Dendritic cell treated with granulocyte-macrophage colony-stimulating factor and Interleukin-4, amounts not matched to agents 40 ng/mL and 50 ng/mL, for 4 days (primary cell): ENCODE measurements around the gene WDR45B.
"Not testable (repeated sequence)": the region's sequence is repeated elsewhere in the genome, so short reads cannot be mapped to it uniquely, and the experiment has no call there.

Experiments
- H3K27ac Mint-ChIP-seq: one replicate; pipeline ENCODE4 v1.8.0; 2022; ENCODE audit warnings: mild to moderate bottlenecking, mixed read lengths
- H3K27me3 Mint-ChIP-seq: one replicate; pipeline ENCODE4 v1.8.0; 2022; ENCODE audit warnings: mild to moderate bottlenecking, mixed read lengths
- H3K36me3 Mint-ChIP-seq: one replicate; pipeline ENCODE4 v1.8.0; 2022; ENCODE audit warnings: low read depth, mixed read lengths
- H3K4me1 Mint-ChIP-seq: one replicate; pipeline ENCODE4 v1.8.0; 2022; ENCODE audit warnings: low read depth, mixed read lengths
- H3K4me3 Mint-ChIP-seq: one replicate; pipeline ENCODE4 v1.8.0; 2022; ENCODE audit warnings: mild to moderate bottlenecking, moderate library complexity, mixed read lengths
- H3K9me3 Mint-ChIP-seq: one replicate; pipeline ENCODE4 v1.8.0; 2022; ENCODE audit warnings: mixed read lengths
- intact Hi-C: fragments of 100-400 bp; cut with micrococcal nuclease; formaldehyde crosslinking; loops from one replicate; pipeline ENCODE4 v1.15.0; 2022

The WDR45B gene

DNA sequence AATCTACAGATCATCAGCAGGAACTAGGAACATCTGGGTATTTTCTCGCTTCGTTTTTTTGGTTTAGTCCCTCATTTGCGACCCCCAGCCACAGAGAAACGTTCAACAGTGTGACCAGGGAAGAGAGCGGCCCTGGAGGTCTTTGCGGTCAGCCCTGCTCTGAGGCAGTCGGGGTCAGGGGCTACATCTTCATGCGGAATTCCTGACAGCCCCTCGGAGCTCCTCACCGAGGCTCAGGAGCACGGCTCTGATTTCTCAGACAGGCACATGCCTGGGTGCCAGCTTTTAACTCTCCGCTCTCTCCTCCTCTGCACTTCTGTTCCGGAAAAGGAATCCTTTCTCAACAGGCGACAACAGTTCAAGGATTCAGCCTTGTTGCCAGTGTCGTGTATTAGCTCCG lies 8.0 kb upstream of the WDR45B start:
- H3K4me1 Mint-ChIP-seq: peaks cover 17% of the 10 kb centered on the region
- no peaks in the 10 kb centered on the region for H3K36me3 Mint-ChIP-seq
- H3K27ac Mint-ChIP-seq: peak overlapping the region; percentile 79
- no peak overlapping the region for H3K4me3 Mint-ChIP-seq
- H3K9me3 Mint-ChIP-seq: no peaks in the 10 kb centered on the region
- no peaks in the 10 kb centered on the region for H3K27me3 Mint-ChIP-seq
- intact Hi-C loops: no loop called here

GRCh38 chr17:82655523-82655922 lies 7.3 kb upstream of the WDR45B start:
- Mint-ChIP-seq H3K27ac (peak overlapping the region; percentile 79), H3K4me3 (no peak overlapping the region), H3K9me3 (no peaks in the 10 kb centered on the region), H3K27me3 (no peaks in the 10 kb centered on the region), H3K4me1 (peaks cover 17% of the 10 kb centered on the region), H3K36me3 (no peaks in the 10 kb centered on the region)
- intact Hi-C loops: no loop called here

DNA sequence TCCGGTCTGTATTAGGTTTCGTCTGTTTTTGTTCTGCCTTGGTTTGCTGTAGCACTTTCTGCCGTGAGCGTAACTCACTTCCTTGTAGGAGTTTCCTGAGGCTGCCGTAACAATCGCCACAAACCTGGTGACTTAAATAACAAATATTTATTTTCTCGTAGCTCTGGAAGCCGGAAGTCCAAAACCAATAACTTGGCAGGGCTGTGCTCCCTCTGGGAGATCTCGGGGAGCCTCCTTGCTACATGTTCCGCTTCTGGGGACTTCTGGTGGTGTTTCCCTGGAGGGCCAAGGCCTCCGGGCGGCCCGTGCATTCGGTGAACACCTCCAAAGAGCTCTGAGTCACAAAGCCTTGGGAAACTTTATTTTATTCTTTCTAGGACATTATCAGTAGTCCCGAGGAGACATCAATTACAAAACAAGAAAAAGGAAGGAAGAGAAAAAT lies 6.8 kb upstream of the WDR45B start:
- H3K27me3 Mint-ChIP-seq: no peaks in the 10 kb centered on the region
- intact Hi-C loops: no loop called here
- peak overlapping the region; percentile 79 for H3K27ac Mint-ChIP-seq
- peaks cover 17% of the 10 kb centered on the region for H3K4me1 Mint-ChIP-seq
- H3K4me3 Mint-ChIP-seq: no peak overlapping the region
- no peaks in the 10 kb centered on the region for H3K36me3 Mint-ChIP-seq
- no peaks in the 10 kb centered on the region for H3K9me3 Mint-ChIP-seq

- H3K9me3 Mint-ChIP-seq, H3K36me3 Mint-ChIP-seq, intact Hi-C loops, H3K4me3 Mint-ChIP-seq, H3K27me3 Mint-ChIP-seq: not testable (repeated sequence)
- Mint-ChIP-seq H3K27ac (peak overlapping the region; percentile 79), H3K4me1 (peaks cover 22% of the 10 kb centered on the region)
Observed at GRCh38 chr17:82654611-82655010, 6.4 kb upstream of the WDR45B start.

DNA sequence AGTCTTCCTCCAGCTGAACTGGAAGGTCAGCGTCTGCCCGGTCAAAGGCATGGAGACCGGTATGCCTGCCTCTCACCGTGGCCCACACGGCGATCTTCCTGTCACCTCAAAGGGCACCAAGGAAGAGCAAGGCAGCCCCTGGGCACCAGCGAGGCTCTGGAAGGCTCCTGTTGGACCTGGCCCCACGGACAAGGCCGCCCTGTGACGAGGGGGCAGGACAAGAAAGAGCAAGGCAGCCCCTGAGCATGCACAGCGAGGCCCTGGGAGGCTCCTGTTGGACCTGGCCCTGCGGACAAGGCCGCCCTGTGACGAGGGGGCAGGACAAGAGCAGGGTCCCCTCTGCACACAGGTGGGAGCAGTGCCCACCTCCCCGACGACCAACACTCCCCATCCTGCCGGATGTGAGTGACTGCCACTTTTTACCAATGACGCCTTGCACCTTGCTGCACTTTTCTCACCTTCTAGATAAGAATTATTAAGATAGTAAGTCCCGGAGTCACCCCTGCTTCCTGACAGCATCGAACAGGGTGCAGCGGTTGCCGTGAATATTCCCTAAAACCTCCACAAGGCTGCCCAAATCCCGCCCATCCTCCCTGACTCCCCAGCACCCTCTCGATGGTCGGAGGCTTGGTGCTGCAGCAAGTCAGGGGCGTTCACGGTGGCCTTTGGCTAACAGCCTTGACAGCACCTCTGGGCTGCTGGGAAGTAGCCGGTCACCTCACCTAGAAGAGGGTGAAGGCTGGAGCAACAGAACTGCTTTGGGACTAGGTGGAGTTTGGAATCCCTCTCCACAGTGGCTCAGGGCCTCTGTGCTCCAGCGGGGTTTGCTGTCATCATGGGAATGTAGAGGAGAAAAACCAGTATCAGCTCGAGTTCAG lies 5.6 kb upstream of the WDR45B start:
- Mint-ChIP-seq H3K4me1 (peaks cover 26% of the 10 kb centered on the region), H3K9me3 (no peaks in the 10 kb centered on the region), H3K4me3 (no peak overlapping the region), H3K27ac (peak overlapping the region; percentile 79), H3K36me3 (no peaks in the 10 kb centered on the region), H3K27me3 (no peaks in the 10 kb centered on the region)
- intact Hi-C loops: no loop called here

- no peaks in the 10 kb centered on the region for H3K27me3 Mint-ChIP-seq
- H3K4me3 Mint-ChIP-seq: no peak overlapping the region
- H3K36me3 Mint-ChIP-seq: peaks cover 9% of the 10 kb centered on the region
- peak overlapping the region; percentile 52 for H3K27ac Mint-ChIP-seq
- H3K4me1 Mint-ChIP-seq: peaks cover 43% of the 10 kb centered on the region
- intact Hi-C loops: no loop called here
- no peaks in the 10 kb centered on the region for H3K9me3 Mint-ChIP-seq
Observed at GRCh38 chr17:82650723-82651122, 2.5 kb upstream of the WDR45B start.

GRCh38 chr17:82649501-82650261 lies 1.4 kb upstream of the WDR45B start:
- Mint-ChIP-seq H3K36me3 (peaks cover 19% of the 10 kb centered on the region), H3K9me3 (no peaks in the 10 kb centered on the region), H3K4me3 (no peak overlapping the region), H3K27me3 (no peaks in the 10 kb centered on the region), H3K4me1 (peaks cover 41% of the 10 kb centered on the region), H3K27ac (peak overlapping the region; percentile 66)
- intact Hi-C loops: loop anchor here (2.0 kb wide), 1 partner anchor 101 kb away; no protein-coding TSS in a partner anchor

GRCh38 chr17:82648742-82649331 lies 593 bp upstream of the WDR45B start:
- intact Hi-C loops: loop anchor here (2.0 kb wide), 1 partner anchor 102 kb away; no protein-coding TSS in a partner anchor
- Mint-ChIP-seq H3K27ac (peak overlapping the region; percentile 66), H3K9me3 (no peaks in the 10 kb centered on the region), H3K36me3 (peaks cover 28% of the 10 kb centered on the region), H3K4me3 (peak overlapping the region; percentile 63), H3K27me3 (no peaks in the 10 kb centered on the region), H3K4me1 (peaks cover 40% of the 10 kb centered on the region)

DNA sequence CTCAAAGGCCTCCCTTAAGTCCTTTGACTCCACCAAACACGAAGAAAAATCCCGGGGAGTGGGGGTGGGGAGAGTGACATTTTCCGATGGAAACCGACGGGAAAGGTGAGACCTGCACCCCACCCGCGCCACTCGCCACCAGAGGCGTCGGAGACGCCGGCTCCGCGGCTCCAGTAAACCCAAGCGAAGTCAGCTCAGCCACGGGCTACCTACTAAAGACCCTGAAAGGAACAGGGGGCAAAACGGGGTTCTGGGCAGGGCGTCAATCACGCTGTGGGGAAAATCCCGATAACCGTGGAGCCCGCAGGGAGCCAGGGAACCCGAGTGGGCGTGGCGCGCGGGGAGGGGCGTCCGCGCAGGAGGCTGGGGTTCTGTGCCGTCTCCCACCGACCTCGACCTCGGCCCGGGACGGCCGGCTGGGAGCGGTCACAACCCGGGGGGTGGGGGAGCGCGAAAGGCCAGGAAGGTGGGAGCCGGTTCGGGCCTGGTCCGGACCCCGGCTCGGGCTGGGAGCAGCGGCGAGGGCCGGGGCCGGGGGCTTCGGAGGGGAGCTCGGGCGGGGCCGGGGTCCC lies 565 bp downstream of the WDR45B start:
- no peaks in the 10 kb centered on the region for H3K27me3 Mint-ChIP-seq
- intact Hi-C loops: loop anchor here (2.0 kb wide), 1 partner anchor 103 kb away; no protein-coding TSS in a partner anchor
- peaks cover 40% of the 10 kb centered on the region for H3K4me1 Mint-ChIP-seq
- H3K9me3 Mint-ChIP-seq: no peaks in the 10 kb centered on the region
- peaks cover 39% of the 10 kb centered on the region for H3K36me3 Mint-ChIP-seq
- peak overlapping the region; percentile 66 for H3K27ac Mint-ChIP-seq
- H3K4me3 Mint-ChIP-seq: peak overlapping the region; percentile 81

GRCh38 chr17:82645516-82645915 lies 2.7 kb downstream of the WDR45B start:
- Mint-ChIP-seq H3K27ac (no peak overlapping the region), H3K36me3 (peaks cover 61% of the 10 kb centered on the region)
- intact Hi-C loops: no loop called here

DNA sequence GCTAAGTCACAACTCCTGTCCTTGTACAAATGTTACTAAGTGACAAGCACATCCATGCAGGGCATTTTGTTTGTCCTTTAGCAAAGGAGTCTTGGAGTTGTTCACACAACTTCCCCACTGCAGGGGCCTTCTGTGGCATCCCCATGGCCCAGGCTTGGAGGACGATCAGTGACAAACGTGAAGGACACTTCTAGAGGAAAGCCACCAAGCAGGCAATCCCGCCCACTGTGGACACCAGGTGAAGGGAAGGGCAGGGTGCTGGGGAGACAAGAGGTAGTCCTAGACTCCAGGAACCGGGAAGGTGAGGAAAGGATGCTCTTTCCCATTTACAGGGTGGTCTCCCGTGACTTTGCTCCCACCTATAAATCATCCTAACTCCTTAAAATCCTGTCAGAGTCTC lies 4.1 kb downstream of the WDR45B start:
- H3K36me3 Mint-ChIP-seq: peaks cover 75% of the 10 kb centered on the region
- intact Hi-C loops: no loop called here

More at GRCh38 chr17:82645516-82645915, 2.7 kb downstream of the WDR45B start:
- no peaks in the 10 kb centered on the region for H3K27me3 Mint-ChIP-seq
- H3K4me3 Mint-ChIP-seq: no peak overlapping the region
- H3K4me1 Mint-ChIP-seq: peaks cover 40% of the 10 kb centered on the region
- H3K9me3 Mint-ChIP-seq: no peaks in the 10 kb centered on the region

DNA sequence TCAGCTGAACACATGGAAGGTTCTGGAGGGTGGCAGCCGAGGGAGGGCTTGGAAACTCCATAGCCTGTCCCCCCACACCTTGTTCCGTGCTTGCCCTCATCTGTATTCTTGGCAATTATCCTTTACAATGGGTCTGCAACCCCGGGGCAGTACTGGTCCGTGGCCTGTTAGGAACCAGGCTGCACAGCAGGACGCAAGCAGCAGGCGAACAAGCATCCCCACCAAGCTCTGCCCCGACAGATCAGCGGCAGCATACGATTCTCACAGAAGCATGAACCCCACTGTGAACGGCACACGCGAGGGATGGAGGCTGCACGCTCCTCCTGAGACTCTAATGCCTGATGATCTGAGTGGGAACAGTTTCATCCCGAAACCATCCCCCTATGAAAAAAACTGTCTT lies 6.2 kb downstream of the WDR45B start:
- H3K27me3 Mint-ChIP-seq: no peaks in the 10 kb centered on the region
- H3K36me3 Mint-ChIP-seq: peaks cover 93% of the 10 kb centered on the region
- H3K27ac Mint-ChIP-seq: no peak overlapping the region
- H3K4me3 Mint-ChIP-seq: no peak overlapping the region
- peaks cover 44% of the 10 kb centered on the region for H3K4me1 Mint-ChIP-seq
- intact Hi-C loops: no loop called here
- peaks cover 7% of the 10 kb centered on the region for H3K9me3 Mint-ChIP-seq

More for the DNA sequence above, 4.1 kb downstream of the WDR45B start:
- Mint-ChIP-seq H3K27ac (peak overlapping the region; percentile 39), H3K27me3 (no peaks in the 10 kb centered on the region), H3K9me3 (no peaks in the 10 kb centered on the region), H3K4me3 (no peak overlapping the region), H3K4me1 (peaks cover 41% of the 10 kb centered on the region)

GRCh38 chr17:82640036-82640435 lies 8.2 kb downstream of the WDR45B start:
- intact Hi-C loops: no loop called here
- H3K27ac Mint-ChIP-seq: peak overlapping the region; percentile 5
- peaks cover 94% of the 10 kb centered on the region for H3K36me3 Mint-ChIP-seq
- peaks cover 11% of the 10 kb centered on the region for H3K9me3 Mint-ChIP-seq
- no peaks in the 10 kb centered on the region for H3K27me3 Mint-ChIP-seq
- H3K4me3 Mint-ChIP-seq: no peak overlapping the region
- H3K4me1 Mint-ChIP-seq: peaks cover 31% of the 10 kb centered on the region
